ENCODE measurements around the gene PLK3. TPM values are rescaled to one million over a fixed set of nuclear protein-coding genes. Genes with fewer than 3 reads are reported as not detected.

Gene PLK3
- total and polyA plus RNA-seq, 9 of the 15 experiments (the other 6 are each of a cell fraction or from before 2014, with no cell fraction given), result 0.52 to 22.7 (median 11.0) TPM

DNA sequence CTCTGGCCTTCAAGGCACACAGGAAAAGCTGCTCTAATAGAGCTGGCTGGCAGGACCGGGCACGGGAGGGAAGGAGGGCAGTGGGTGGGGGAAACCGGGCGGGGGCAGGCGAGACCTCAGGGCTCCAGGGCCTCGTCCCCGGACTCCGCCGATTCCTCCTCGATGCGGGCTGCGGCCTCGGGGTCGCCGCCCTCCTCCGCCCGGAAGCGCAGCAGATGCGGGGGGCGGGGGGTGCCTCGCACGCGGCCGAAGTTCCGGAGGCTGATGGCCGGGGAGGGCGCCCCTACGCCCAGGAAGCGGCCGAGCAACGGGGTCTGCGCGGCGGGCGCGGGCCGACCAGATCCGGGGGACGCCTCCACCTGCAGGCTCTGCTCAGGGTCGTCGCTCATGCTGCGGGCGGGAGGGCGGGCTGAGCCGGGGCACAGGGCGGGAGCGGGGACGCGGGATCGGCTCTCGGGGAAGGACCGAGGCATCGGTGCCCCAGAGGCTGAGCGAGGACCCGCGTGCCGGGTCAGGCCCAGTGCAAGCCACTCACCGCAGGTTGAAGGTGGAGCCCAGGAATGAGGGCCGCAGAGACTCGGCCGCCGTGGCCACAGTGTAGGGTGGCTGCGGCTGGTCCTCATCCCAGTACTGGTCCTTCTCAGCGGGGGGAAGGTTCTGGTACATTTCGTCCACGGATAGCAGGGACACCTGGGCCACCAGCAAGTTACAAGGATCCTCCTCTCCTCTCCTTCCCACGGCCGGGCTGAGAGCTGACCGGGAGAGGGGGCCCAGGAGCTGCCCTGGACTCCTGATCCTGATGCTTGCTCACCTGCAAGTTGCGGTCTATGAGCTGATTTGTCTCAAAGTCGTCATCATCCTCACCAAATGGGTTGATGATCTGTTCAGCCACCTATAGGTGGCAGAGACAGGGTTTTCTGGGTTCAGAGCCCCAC, 15.8 kb upstream of the PLK3 start (continued):
- TF ChIP-seq TOE1 (IDR thresholded peaks at IDR 0.05; ENCODE audit: borderline replicate concordance) (no peak), TOE1 (CRISPR knock-in tag; IDR thresholded peaks at IDR 0.05; ENCODE audit: borderline replicate concordance, low read depth) (no peak), HMG20A (CRISPR knock-in tag; conservative IDR thresholded peaks at IDR 0.05) (no peak)

DNA sequence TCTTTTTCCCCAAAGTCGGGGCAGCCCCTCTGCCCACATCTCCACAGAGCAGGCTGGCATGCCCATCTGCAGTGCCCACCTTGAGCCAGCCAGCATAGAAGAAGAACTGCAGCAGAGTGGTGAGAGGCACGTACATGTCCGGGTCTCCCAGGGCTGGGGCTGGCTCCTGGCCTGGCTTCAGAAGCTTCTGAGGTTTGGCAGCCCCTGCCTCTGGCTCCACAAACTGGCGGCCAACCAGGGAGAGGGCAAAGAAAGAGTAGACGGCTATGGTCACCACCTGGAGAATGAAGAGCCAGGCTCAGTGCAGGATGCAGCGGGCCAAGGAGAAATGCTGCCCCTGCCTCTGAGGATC, 15.2 kb upstream of the PLK3 start:
- Histone ChIP-seq H3K36me3 (ENCODE audit: control insufficient read depth, insufficient read depth, low read length) (peaks cover 17% of the 10 kb centered on the region), H3K4me2 (ENCODE audit: insufficient read depth, low read length) (no peak overlapping the region), H3K9me1 (ENCODE audit: control insufficient read depth, insufficient read depth, low read length) (no peaks in the 10 kb centered on the region), H3K79me2 (ENCODE audit: control insufficient read depth, insufficient read depth, low read length) (no peaks in the 10 kb centered on the region), H2AFZ (ENCODE audit: low read depth, low read length) (no peak overlapping the region), H3K9ac (ENCODE audit: insufficient read depth in 1 of 2, low read depth in 2 of 2, low read length in 2 of 2) (peak overlapping the region in 1 of 2 experiments; percentile 66; a peak in 2 of 4 replicates), H3K4me1 (replicated peaks in 1 of 2; ENCODE audit: control insufficient read depth in 2 of 2, insufficient read depth in 2 of 2, low read length in 2 of 2) (peaks cover 2 to 17% of the 10 kb centered on the region in 2 experiments; a peak in 4 of 5 replicates), H3K4me3 (no peak overlapping the region), H3K27ac (ENCODE audit: extremely low read depth, low read depth, low read length) (no peak overlapping the region), H4K20me1 (replicated peaks; ENCODE audit: control insufficient read depth, insufficient read depth, low read length) (no peaks in the 10 kb centered on the region), H3K9me3 (replicated peaks; ENCODE audit: control insufficient read depth, insufficient read depth, low read depth, low read length) (no peaks in the 10 kb centered on the region), H3K27me3 (ENCODE audit: control insufficient read depth in 2 of 2, insufficient read depth in 2 of 2, low read length in 2 of 2) (no peaks in the 10 kb centered on the region)
- intact Hi-C loops (cut with micrococcal nuclease), result no loop called here
- no TSS peak for BruUV-seq (replicated peaks)
- WGBS (ENCODE audit: insufficient coverage, low coverage, missing lambda C conversion rate), result 57% methylated on average over 6 of the region's 6 CpGs
- DNase-seq (ENCODE audit: extremely low read depth in 1 of 4, low spot score in 3 of 4) (no peak), ATAC-seq (no peak), FAIRE-seq (no peak)
- in situ Hi-C loops (cut with MboI), result no loop called here
- TF ChIP-seq, protein P1, sequence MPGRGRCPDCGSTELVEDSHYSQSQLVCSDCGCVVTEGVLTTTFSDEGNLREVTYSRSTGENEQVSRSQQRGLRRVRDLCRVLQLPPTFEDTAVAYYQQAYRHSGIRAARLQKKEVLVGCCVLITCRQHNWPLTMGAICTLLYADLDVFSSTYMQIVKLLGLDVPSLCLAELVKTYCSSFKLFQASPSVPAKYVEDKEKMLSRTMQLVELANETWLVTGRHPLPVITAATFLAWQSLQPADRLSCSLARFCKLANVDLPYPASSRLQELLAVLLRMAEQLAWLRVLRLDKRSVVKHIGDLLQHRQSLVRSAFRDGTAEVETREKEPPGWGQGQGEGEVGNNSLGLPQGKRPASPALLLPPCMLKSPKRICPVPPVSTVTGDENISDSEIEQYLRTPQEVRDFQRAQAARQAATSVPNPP (IDR thresholded peaks at IDR 0.05; ENCODE audit: borderline replicate concordance, insufficient read depth, insufficient read length), result no peak
- TF ChIP-seq PHF8 (IDR thresholded peaks at IDR 0.05; ENCODE audit: borderline replicate concordance, low read length), result no peak
- no peak for TF ChIP-seq ZFX (CRISPR knock-in tag; IDR thresholded peaks at IDR 0.05)
- TF ChIP-seq KDM2B (CRISPR knock-in tag; IDR thresholded peaks at IDR 0.05), result no peak
- no peak for TF ChIP-seq PHTF2 (CRISPR knock-in tag; IDR thresholded peaks at IDR 0.05)
- no peak for TF ChIP-seq KDM1A (IDR thresholded peaks at IDR 0.05)
- TF ChIP-seq SAP30 (IDR thresholded peaks at IDR 0.05; ENCODE audit: borderline replicate concordance, insufficient read depth, low read depth, low read length, poor library complexity, severe bottlenecking), result no peak
- no peak for TF ChIP-seq ESRRB (CRISPR knock-in tag; IDR thresholded peaks at IDR 0.05; ENCODE audit: borderline replicate concordance)
- no peak for TF ChIP-seq GABPB2 (CRISPR knock-in tag; conservative IDR thresholded peaks at IDR 0.05)
- no peak for TF ChIP-seq RBM14 (IDR thresholded peaks at IDR 0.05; ENCODE audit: borderline replicate concordance, insufficient read depth, low read depth, low read length)
- no peak for TF ChIP-seq CXXC5 (CRISPR knock-in tag; IDR thresholded peaks at IDR 0.05)
- TF ChIP-seq ZNF764 (CRISPR knock-in tag; IDR thresholded peaks at IDR 0.05; ENCODE audit: low read depth), result no peak
- no peak for TF ChIP-seq ZSCAN29 (IDR thresholded peaks at IDR 0.05)
- TF ChIP-seq CCAR2 (IDR thresholded peaks at IDR 0.05; ENCODE audit: low read depth, low read length), result no peak
- TF ChIP-seq EWSR1 (IDR thresholded peaks at IDR 0.05; ENCODE audit: borderline replicate concordance, low read depth, partially characterized antibody), result no peak
- no peak for TF ChIP-seq ZNF668 (CRISPR knock-in tag; IDR thresholded peaks at IDR 0.05)
- no peak for TF ChIP-seq TCF7 (IDR thresholded peaks at IDR 0.05; ENCODE audit: borderline replicate concordance)
- ChIA-PET POLR2A (interaction anchor here (10.5 to 12.0 kb wide), 2 partner anchors 7 to 34 kb away, joined by 107 to 253 read pairs; partner anchors contain the start of gene RPS8), CTCF (ENCODE audit: low intra/inter-chr PET ratio) (no interaction called here)
